GM12873 (cell line): ENCODE data around the gene ZNF746.

Source experiments
- CTCF ChIP-seq: IDR thresholded peaks from 2 replicates; pipeline ENCODE4 v1.5.1; 2012; ENCODE audit warnings: low read depth, mild to moderate bottlenecking, moderate library complexity, low read length, control low read depth; ENCODE audit not compliant: insufficient read depth; ENCODE audit errors: missing control alignments

ZNF746 gene

DNA sequence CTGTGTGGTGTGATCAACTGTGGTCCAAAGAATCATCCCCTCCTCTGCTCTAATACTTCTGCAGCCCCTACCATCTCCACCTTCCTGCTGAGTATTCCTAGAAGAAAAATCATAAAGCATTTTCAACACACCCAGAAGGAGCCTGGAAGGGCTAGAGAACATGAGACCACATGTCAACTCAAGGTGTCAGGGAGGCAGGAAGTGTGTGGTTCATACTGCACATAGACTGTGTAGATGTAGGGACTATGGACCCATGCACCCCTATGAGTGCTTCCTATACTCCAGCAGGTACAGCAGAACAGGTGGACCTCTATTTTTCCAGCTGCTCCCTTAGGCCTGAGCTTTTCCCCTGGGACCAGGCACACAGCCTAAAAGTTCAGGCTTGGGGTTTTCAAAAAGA, 2.6 kb upstream of the ZNF746 start:
- no peak for TF ChIP-seq CTCF

DNA sequence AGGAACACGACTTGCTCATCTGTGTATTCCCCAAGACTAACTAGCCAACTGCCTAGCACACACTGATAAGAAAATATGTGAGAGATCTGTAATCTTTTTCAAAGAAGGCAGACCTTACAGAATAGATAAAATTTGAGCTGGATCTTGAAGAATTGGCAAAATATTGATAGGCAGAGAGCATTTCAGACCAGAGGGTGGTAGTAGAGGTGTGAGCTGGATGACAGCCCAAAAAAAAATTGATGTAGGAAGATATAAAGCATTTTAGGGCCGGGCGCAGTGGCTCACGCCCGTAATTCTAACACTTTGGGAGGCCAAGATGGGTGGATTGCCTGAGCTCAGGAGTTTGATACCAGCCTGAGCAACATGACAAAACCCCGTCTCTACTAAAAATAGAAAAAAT, 1.2 kb upstream of the ZNF746 start:
- TF ChIP-seq CTCF: no peak

- TF ChIP-seq CTCF: no peak
Measured at GRCh38 chr7:149496642-149497391, 792 bp downstream of the ZNF746 start.

GRCh38 chr7:149495785-149496641, 1.6 kb downstream of the ZNF746 start:
- no peak for TF ChIP-seq CTCF

GRCh38 chr7:149494738-149495368, 2.8 kb downstream of the ZNF746 start:
- TF ChIP-seq CTCF: no peak

DNA sequence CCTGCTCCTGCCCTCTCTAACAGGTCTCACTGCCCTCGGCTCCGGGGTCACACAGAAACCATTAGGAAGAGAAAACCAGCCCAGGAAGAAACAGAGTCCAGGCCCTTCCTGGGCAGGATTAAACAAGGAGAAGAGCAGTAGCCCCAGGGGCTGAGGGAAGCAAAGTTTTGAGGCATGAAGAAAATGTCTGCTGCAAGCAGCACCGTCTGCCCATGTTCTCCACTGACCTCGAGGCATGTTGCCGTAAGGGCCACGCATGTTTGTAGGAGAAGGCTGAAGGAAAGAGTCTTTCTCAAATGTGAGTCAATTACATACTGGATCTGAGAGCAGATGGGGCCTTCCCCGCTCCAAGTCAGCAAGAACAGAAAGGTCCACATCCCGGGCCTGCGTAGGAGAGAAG, 4.2 kb downstream of the ZNF746 start:
- TF ChIP-seq CTCF: no peak
